ENCODE data around the gene RNU2-63P.

- no peak for TF ChIP-seq CTCF (IDR thresholded peaks at IDR 0.05)
- no peak for TF ChIP-seq POLR2A (IDR thresholded peaks at IDR 0.05)
Observed at GRCh38 chr2:88058191-88058590, 41.8 kb upstream of the RNU2-63P start.

Data from testis (tissue), 2 donors.